HepG2 (cell line): ENCODE data around the gene COL5A1. TPM values are rescaled to one million over a fixed set of nuclear protein-coding genes. Genes with fewer than 3 reads are reported as not detected.

Experiments
- ARNTL ChIP-seq: sonication (generic); formaldehyde crosslinking; IDR thresholded peaks from 2 replicates; pipeline ENCODE4 v1.4.0; 2020; ENCODE audit warnings: mild to moderate bottlenecking, missing genetic modification reagents
- EP300 ChIP-seq, 3 experiments: sonication (generic) in 1 of 3; formaldehyde crosslinking in 1 of 3; IDR thresholded peaks; 2 replicates each; pipeline versions ENCODE4 v1.5.1 to v1.6.1; 2011 to 2020; ENCODE audit warnings: low read depth in 2 of 3, low read length in 2 of 3, borderline replicate concordance in 1 of 3, improper control_type of control experiment in 1 of 3, mild to moderate bottlenecking in 1 of 3, missing genetic modification reagents in 1 of 3, moderate library complexity in 1 of 3
- ETV5 ChIP-seq: IDR thresholded peaks from 2 replicates; pipeline ENCODE4 v1.6.1; 2018; ENCODE audit warnings: missing biosample characterization, missing genetic modification reagents, inconsistent platforms, borderline replicate concordance
- GATAD1 ChIP-seq: IDR thresholded peaks from 2 replicates; pipeline ENCODE4 v1.6.1; 2016; ENCODE audit warnings: missing genetic modification reagents, missing compliant biosample characterization
- HNRNPL ChIP-seq: fragments of 200-400 bp; formaldehyde crosslinking; IDR thresholded peaks from 2 replicates; pipeline ENCODE4 v1.6.1; 2017; ENCODE audit warnings: mild to moderate bottlenecking, low read depth, low read length
- KLF6 ChIP-seq: IDR thresholded peaks from 2 replicates; pipeline ENCODE4 v1.8.0; 2016; ENCODE audit warnings: missing biosample characterization, missing genetic modification reagents
- MTA1 ChIP-seq: sonication (generic); formaldehyde crosslinking; IDR thresholded peaks from 2 replicates; pipeline ENCODE4 v1.4.0; 2020; ENCODE audit warnings: missing genetic modification reagents, mild to moderate bottlenecking, borderline replicate concordance
- MZF1 ChIP-seq: sonication (generic); formaldehyde crosslinking; IDR thresholded peaks from 2 replicates; pipeline ENCODE4 v1.8.1; 2023; ENCODE audit warnings: mild to moderate bottlenecking, missing genetic modification reagents, borderline replicate concordance
- PHF20 ChIP-seq: sonication (generic); formaldehyde crosslinking; IDR thresholded peaks from 2 replicates; pipeline ENCODE4 v1.5.0; 2020; ENCODE audit warnings: mild to moderate bottlenecking, missing genetic modification reagents
- SP140L ChIP-seq: sonication (generic); formaldehyde crosslinking; IDR thresholded peaks from 2 replicates; pipeline ENCODE4 v1.4.0; 2020; ENCODE audit warnings: missing genetic modification reagents, borderline replicate concordance
- SRSF4 ChIP-seq: fragments of 200-400 bp; formaldehyde crosslinking; IDR thresholded peaks from one replicate; pipeline ENCODE4 v1.6.1; 2018; ENCODE audit warnings: mild to moderate bottlenecking, low read depth, low read length, moderate library complexity; ENCODE audit not compliant: poor library complexity, severe bottlenecking
- ZNF530 ChIP-seq: sonication (generic); formaldehyde crosslinking; IDR thresholded peaks from 2 replicates; pipeline ENCODE4 v1.5.0; 2020; ENCODE audit warnings: low read depth, mild to moderate bottlenecking, missing genetic modification reagents
- ZNF777 ChIP-seq: sonication (generic); formaldehyde crosslinking; IDR thresholded peaks from 2 replicates; pipeline ENCODE4 v1.4.0; 2020; ENCODE audit warnings: missing genetic modification reagents
- polyA plus RNA-seq, 8 experiments: library from polyadenylated mRNA; depleted of rRNA in 3 of 8; stranded (reverse) in 7 of 8; unstranded in 1 of 8; fragments of >200 nt; fragmentation: Illumina TruSeq in 4 of 8; extraction: Trizol in 4 of 8; gene quantifications; 2 replicates each; pipeline versions ENCODE4 v1.2.1 to v1.2.3, GENCODE V29; 2011 to 2016; ENCODE audit warnings: low read depth in 4 of 8, missing spikeins in 1 of 8, mixed read lengths in 1 of 8; ENCODE audit not compliant: insufficient read depth in 1 of 8
- total RNA-seq, 5 experiments: library from RNA; depleted of rRNA; stranded (reverse); fragments of >200 nt; fragmentation: Illumina TruSeq; extraction: Trizol; gene quantifications; 2 replicates each; pipeline ENCODE4 v1.2.3, GENCODE V29; 2016; ENCODE audit warnings: low read depth in 1 of 5
- TF ChIP-seq, protein P1 (sequence below): sonication (generic); formaldehyde crosslinking; IDR thresholded peaks from 2 replicates; pipeline ENCODE4 v1.4.0; 2020; ENCODE audit warnings: missing genetic modification reagents
- TF ChIP-seq, protein P2 (sequence below): sonication (generic); formaldehyde crosslinking; conservative IDR thresholded peaks from 2 replicates; pipeline ENCODE4 v1.4.0; 2020; ENCODE audit warnings: missing genetic modification reagents
- TF ChIP-seq, protein P3 (sequence below): sonication (generic); formaldehyde crosslinking; IDR thresholded peaks from 2 replicates; pipeline ENCODE4 v1.4.0; 2020; ENCODE audit warnings: missing genetic modification reagents
- TF ChIP-seq, protein P4 (sequence below): IDR thresholded peaks from 2 replicates; pipeline ENCODE4 v1.6.1; 2012; ENCODE audit warnings: low read depth, low read length, improper control_type of control experiment

Gene COL5A1
- total and polyA plus RNA-seq, 2 of the 13 experiments (the other 11 are each of a cell fraction or from before 2014, with no cell fraction given) = not detected

DNA sequence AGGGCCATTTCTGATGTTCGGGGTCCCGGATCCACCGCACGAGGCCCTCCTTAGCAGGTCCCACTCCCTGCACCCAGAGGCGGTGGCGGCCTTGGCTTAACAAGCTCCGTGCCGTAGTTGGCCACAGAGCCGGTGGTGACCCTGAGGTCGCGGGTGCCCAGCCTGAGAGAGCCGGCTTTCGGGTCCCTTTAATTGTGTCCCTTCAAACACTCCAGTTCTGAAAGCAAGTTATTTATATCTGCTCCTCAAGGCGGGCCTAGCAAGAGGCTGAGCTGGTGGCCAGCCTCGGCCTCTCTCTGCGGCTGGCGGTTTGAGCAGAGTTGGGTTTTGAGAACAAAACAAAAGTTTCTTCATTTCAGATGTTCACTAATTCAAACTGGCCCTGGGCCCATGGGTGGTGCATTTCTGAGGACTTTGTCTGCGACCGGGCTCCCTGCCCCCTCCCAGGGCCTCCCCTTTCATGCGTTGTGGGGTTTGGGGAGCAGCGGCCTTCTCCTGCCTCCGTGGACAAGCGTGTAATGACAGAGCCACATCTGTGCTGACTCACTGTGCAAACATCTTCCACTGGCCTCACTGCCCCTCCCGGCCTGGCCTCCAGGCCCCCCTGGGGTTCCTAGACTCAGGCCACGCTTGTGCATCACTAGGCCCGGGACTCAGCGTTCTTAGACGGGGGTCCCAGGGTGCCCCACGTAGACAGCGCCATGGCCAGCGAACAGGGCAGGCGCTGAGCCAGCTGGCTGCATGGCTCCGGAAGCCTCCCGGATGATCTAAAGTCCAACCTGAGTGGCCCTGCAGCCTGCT is 49.4 kb upstream of the COL5A1 start (continued):
- TF ChIP-seq, protein P1, sequence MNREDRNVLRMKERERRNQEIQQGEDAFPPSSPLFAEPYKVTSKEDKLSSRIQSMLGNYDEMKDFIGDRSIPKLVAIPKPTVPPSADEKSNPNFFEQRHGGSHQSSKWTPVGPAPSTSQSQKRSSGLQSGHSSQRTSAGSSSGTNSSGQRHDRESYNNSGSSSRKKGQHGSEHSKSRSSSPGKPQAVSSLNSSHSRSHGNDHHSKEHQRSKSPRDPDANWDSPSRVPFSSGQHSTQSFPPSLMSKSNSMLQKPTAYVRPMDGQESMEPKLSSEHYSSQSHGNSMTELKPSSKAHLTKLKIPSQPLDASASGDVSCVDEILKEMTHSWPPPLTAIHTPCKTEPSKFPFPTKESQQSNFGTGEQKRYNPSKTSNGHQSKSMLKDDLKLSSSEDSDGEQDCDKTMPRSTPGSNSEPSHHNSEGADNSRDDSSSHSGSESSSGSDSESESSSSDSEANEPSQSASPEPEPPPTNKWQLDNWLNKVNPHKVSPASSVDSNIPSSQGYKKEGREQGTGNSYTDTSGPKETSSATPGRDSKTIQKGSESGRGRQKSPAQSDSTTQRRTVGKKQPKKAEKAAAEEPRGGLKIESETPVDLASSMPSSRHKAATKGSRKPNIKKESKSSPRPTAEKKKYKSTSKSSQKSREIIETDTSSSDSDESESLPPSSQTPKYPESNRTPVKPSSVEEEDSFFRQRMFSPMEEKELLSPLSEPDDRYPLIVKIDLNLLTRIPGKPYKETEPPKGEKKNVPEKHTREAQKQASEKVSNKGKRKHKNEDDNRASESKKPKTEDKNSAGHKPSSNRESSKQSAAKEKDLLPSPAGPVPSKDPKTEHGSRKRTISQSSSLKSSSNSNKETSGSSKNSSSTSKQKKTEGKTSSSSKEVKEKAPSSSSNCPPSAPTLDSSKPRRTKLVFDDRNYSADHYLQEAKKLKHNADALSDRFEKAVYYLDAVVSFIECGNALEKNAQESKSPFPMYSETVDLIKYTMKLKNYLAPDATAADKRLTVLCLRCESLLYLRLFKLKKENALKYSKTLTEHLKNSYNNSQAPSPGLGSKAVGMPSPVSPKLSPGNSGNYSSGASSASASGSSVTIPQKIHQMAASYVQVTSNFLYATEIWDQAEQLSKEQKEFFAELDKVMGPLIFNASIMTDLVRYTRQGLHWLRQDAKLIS (CRISPR knock-in tag) = no peak
- TF ChIP-seq, protein P2, sequence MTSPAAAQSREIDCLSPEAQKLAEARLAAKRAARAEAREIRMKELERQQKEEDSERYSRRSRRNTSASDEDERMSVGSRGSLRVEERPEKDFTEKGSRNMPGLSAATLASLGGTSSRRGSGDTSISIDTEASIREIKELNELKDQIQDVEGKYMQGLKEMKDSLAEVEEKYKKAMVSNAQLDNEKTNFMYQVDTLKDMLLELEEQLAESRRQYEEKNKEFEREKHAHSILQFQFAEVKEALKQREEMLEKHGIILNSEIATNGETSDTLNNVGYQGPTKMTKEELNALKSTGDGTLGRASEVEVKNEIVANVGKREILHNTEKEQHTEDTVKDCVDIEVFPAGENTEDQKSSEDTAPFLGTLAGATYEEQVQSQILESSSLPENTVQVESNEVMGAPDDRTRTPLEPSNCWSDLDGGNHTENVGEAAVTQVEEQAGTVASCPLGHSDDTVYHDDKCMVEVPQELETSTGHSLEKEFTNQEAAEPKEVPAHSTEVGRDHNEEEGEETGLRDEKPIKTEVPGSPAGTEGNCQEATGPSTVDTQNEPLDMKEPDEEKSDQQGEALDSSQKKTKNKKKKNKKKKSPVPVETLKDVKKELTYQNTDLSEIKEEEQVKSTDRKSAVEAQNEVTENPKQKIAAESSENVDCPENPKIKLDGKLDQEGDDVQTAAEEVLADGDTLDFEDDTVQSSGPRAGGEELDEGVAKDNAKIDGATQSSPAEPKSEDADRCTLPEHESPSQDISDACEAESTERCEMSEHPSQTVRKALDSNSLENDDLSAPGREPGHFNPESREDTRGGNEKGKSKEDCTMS (CRISPR knock-in tag) = no peak
- TF ChIP-seq, protein P3, sequence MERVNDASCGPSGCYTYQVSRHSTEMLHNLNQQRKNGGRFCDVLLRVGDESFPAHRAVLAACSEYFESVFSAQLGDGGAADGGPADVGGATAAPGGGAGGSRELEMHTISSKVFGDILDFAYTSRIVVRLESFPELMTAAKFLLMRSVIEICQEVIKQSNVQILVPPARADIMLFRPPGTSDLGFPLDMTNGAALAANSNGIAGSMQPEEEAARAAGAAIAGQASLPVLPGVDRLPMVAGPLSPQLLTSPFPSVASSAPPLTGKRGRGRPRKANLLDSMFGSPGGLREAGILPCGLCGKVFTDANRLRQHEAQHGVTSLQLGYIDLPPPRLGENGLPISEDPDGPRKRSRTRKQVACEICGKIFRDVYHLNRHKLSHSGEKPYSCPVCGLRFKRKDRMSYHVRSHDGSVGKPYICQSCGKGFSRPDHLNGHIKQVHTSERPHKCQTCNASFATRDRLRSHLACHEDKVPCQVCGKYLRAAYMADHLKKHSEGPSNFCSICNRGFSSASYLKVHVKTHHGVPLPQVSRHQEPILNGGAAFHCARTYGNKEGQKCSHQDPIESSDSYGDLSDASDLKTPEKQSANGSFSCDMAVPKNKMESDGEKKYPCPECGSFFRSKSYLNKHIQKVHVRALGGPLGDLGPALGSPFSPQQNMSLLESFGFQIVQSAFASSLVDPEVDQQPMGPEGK (CRISPR knock-in tag) = peak; percentile 78; the same call in 1 of the 2 replicates
- TF ChIP-seq EP300 (IDR thresholded peaks at IDR 0.05; ENCODE audit: low read depth in 2 of 2, low read length in 2 of 2) (no peak), EP300 (CRISPR knock-in tag; IDR thresholded peaks at IDR 0.05; ENCODE audit: borderline replicate concordance) (no peak), GATAD1 (no peak), SRSF4 (no peak), ZNF777 (CRISPR knock-in tag) (peak; percentile 80), HNRNPL (0 out of 2 replicates have a peak, but pooled peaks have one; percentile 43), ARNTL (CRISPR knock-in tag) (0 out of 2 replicates have a peak, but pooled peaks have one; percentile 26), MTA1 (CRISPR knock-in tag) (peak; percentile 58; the same call in 1 of the 2 replicates), ZNF530 (CRISPR knock-in tag) (no peak), SP140L (CRISPR knock-in tag) (no peak), ETV5 (CRISPR knock-in tag) (no peak; the same call in 1 of the 2 replicates), MZF1 (no peak), PHF20 (no peak), KLF6 (CRISPR knock-in tag) (no peak)
- TF ChIP-seq, protein P4, sequence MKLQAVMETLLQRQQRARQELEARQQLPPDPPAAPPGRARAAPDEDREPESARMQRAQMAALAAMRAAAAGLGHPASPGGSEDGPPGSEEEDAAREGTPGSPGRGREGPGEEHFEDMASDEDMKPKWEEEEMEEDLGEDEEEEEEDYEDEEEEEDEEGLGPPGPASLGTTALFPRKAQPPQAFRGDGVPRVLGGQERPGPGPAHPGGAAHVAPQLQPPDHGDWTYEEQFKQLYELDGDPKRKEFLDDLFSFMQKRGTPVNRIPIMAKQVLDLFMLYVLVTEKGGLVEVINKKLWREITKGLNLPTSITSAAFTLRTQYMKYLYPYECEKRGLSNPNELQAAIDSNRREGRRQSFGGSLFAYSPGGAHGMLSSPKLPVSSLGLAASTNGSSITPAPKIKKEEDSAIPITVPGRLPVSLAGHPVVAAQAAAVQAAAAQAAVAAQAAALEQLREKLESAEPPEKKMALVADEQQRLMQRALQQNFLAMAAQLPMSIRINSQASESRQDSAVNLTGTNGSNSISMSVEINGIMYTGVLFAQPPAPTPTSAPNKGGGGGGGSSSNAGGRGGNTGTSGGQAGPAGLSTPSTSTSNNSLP = no peak
